GM19240 (cell line): ENCODE data around the gene GMNN.
"Not testable (repeated sequence)": the region's sequence is repeated elsewhere in the genome, so short reads cannot be mapped to it uniquely, and the experiment has no call there.

Experiments
- DNase-seq: peaks from one replicate; pipeline ENCODE4 v3.0.0; 2011; ENCODE audit warnings: low spot score; ENCODE audit not compliant: insufficient read length

Gene GMNN

DNA sequence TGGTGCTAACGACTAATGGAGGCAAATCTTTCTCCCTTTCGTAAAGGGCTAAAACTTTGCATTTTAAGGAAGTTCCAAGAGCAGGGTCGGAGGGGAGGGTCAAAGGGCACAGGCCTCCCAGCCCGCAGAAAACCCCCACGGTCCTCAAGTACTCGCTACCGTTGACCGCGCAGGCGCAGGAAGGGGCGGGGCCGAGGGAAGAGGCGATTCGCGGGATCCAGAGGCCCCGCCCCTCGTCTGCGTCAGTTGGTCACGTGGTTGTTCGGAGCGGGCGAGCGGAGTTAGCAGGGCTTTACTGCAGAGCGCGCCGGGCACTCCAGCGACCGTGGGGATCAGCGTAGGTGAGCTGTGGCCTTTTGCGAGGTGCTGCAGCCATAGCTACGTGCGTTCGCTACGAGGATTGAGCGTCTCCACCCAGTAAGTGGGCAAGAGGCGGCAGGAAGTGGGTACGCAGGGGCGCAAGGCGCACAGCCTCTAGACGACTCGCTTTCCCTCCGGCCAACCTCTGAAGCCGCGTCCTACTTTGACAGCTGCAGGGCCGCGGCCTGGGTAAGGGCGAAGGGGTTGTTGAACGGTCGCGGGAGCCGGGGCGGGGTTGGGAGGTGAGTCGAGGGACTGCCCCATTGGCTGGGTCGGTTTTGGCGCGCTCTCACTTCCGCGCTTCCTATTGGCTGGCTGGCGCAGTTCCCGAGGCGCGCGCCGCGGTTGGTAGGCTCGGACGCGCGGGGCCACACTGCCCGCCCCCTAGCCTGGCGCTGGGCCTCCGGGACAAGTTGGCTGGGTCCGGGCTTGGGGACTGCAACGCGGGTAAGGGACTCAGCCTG, at the start of gene GMNN:
Gene GMNN, plus strand, starts transcription at position 242 of the 824 bp plus-strand sequence. CDS start 2,310 bp downstream, outside the sequence.
- DNase-seq = peak; percentile 82

DNA sequence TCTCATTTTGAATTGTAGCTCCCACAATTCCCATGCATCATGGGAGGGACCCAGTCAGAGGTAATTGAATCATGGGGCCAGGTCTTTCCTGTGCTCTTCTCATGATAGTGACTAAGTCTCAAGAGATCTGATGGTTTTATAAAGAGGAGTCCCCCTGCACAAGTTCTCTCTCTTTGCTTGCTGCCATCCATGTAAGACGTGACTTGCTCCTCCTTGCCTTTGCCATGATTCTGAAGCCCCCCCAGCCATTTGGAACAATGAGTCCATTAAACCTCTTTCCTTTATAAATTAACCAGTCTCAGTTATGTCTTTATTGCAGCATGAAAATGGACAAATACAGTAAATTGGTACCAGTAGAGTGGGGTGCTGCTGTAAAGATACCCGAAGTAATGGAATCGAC, 44.1 kb upstream of the GMNN start:
- DNase-seq = not testable (repeated sequence)

DNA sequence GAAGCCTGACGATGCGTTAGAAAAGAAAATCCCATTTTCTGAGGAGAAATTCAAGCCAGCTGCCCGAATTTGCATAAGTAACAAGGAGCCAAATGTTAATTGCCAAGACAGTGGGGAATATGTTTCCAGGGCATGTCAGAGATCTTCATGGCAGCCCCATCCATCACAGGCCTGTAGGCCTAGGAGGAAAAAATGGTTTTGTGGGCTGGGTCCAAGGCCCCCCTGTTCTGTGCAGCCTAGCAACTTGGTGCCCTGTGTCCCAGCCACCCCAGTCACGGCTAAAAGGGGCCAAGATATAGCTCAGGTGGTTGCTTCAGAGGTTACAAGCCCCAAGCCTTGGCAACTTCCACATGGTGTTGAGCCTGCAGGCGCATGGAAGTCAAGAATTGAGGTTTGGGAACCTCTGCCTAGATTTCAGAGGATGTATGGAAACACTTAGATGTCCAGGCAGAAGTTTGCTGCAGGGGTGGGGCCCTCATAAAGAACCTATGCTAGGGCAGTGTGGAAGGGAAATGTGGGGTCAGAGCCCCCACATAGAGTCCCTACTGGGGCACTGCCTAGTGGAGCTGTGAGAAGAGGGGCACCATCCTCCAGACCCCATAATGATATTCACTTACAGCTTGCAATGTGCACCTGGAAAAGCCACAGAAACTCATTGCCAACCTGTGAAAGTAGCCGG, 43.1 kb upstream of the GMNN start:
- DNase-seq = not testable (repeated sequence)

DNA sequence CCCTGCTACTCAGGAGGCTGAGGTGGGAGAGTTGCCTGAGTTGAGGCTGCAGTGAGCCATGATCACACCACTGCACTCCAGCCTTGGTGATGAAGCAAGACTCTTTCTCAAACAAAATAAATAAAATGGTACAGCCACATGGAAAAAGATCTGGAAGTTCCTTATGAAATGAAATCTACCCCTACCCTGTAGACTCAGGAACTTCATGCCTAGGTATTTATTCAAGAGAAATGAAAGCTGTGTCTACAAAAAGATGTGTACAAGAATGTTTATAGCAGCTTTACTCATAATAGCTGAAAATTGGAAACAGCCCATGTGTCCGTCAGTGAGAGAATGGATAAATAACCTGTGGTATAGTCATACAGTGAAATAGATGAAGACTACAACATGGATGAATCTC, 40.6 kb upstream of the GMNN start:
- DNase-seq = no peak

DNA sequence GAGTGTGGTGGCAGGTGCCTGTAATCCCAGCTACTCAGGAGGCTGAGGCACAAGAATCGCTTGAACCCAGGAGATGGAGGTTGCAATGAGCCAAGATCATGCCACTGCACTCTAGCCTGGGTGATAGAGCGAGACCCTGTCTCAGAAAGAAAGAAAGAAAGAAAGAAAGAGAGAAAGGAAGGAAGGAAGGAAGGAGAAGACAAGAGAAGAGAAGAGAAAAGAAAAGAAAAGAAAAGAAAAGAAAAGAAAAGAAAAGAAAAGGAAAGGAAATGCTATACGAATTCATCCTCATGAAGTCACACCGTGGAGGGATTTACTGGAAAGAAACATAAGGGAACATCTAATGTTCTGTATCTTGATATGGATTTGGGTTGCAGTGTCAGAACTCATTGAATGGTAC, 40.0 kb upstream of the GMNN start:
- not testable (repeated sequence) for DNase-seq

DNA sequence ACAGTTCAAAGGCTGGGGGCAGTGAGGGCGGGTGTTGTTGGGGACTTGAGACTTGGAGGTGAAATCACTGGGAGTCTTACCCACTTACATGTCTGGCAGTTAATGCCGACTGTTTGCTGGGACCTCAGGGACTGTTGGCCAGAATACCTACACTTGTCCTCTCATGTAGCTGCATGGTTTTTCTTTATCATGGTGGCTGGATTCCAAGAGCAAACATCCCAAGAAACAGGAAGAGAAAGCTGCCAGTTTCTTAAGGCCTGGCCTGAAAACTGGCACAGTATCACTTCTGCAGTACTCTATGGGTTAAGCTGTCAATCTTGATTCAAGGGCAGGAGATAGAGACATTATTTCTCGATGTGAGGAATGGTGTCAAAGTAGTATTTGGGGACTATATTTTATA, 36.0 kb upstream of the GMNN start:
- DNase-seq = no peak

DNA sequence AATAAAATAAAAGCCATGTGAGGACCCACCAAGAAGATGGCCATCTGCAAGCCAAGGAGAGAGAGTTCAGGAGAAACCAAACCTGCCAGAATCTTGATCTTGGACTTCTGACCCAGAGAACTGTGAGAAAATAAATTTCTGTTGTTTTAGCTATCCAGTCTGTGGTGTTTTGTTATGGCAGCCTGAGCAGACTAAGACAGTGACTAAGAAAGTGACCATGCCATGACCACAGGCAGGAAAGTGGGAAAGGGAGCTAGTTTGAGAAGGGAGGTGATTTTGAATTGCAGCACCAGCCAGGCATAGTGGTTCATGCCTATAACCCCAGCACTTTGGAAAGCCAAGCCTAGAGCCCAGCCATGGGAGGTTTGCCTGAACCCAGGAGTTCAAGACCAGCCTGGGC, 33.9 kb upstream of the GMNN start:
- DNase-seq = no peak

DNA sequence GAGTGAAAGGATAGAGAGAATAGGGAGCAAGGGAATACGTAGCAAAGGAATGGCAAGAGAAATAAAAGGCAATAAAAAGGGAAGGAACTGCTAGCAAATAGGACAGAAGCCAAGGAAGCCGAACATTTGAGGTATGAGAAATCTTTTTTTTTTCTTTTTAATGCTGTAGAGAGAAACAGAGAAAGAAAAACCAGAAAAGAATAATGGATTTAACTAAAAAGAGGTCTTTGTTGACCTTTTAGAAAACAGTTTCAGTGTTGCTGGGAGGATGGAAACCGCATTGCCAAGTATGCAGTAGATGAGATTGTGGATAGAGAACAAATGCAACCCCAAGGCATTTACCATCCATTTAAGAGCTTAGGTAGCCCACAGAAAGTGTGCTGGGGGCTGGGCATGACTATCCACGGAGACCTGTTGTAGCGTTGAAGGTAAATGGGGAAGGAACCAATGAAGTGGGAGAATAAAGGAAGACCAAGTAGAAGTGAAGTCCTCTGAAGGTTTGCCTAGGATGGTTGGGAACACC, 32.5 kb upstream of the GMNN start:
- DNase-seq = no peak

DNA sequence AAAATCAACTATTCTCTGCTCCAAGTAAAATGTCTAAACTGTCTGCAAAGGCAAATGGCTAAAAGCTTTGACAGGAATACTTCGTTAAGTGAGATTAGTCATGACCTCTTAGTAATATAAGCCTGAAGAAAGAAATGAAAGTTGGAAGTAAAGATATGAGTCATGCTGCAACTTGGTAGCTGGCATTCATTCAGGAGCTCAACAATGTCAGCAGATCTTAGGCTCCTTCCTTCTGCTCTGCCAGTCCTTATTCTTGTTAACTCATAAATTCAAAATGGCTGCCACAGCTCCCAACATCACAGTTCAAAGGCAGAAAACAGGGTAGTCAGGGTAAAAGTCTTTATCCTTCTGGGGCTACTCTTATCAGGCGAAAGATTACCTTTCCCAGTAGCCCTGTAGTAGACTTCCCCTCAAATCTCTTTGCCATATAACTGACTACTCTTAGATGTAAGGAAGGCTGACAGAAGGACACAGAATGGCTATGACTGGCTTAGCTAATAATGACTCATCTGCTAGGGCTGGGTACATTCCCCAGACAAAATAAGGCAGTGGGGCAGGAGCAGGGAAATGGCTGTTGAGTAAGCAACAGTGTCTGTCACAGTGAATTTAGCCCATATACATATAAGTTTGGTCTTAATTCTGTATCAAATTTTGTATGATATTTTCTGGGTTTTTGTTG, 31.3 kb upstream of the GMNN start:
- peak; percentile 41 for DNase-seq

DNA sequence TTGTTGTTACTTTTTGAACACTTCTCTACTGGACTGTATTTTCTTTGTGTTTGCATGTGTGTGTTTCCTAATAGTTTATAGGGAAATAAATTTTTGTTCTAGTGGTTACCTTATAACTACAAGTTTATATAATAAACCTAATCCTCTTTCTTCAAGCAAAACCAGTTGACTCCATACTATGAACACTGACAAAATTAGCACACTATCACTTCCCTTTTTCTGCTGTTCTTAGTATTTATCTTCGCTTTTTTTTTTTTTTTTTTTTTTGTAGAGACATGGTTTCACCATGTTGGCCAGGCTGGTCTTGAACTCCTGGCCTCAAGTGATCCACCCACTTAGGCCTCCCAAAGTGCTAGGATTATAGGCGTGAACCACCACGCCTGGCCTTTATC, 30.8 kb upstream of the GMNN start:
- no peak for DNase-seq

DNA sequence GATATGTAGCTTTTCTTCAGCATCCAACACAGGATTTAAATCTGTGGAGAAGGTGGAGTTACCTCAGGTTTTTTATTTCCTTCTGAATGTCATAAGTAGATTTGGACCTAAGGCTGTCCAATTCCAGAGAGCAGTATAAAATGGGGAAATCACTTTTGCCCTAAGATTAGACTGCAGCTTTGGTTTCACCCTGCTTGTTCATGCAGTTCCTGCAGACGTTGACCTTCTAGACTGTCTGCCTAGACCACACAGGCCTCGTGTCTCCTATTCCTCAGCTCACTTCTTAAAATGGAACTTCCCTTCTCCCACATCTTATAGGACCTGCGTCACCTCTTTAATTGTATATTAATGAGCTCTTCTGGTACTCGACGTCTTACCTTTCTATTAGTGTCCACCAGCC, 29.8 kb upstream of the GMNN start:
- DNase-seq = no peak

DNA sequence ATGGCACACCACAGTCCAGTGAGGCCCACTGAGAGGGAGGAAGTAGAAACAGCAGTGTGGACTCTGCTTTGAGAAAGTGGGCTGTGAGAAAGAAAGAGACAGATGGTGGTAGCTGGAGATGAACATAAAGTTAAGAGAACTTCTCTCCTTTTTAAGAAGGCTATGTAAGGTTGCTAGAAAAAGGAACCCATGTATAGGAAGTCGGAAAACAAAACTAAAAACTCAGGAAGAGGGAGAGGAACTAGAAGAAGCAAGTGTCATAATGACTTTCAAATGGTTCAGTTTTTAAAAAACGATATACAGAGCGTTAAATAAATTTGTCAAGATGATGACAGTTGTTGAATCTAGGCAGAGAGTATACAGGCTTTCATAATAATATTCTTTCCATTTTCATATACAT, 25.4 kb upstream of the GMNN start:
- no peak for DNase-seq

DNA sequence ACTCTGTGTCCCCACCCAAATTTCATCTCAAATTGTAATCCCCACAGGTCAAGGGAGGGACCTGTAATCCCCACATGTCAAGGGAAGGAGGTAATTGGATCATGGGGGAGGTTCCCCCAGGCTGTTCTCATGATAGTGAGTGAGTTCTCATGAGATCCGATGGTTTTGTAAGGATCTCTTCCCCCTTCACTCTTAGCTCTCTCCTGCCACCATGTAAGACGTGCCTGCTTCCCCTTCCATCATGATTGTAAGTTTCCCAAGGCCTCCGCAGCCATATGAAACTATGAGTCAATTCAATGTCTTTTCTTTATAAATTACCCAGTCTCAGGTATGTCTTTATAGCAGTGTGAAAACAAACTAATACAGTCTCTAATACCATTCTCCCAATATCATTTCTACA, 23.9 kb upstream of the GMNN start:
- DNase-seq = not testable (repeated sequence)

DNA sequence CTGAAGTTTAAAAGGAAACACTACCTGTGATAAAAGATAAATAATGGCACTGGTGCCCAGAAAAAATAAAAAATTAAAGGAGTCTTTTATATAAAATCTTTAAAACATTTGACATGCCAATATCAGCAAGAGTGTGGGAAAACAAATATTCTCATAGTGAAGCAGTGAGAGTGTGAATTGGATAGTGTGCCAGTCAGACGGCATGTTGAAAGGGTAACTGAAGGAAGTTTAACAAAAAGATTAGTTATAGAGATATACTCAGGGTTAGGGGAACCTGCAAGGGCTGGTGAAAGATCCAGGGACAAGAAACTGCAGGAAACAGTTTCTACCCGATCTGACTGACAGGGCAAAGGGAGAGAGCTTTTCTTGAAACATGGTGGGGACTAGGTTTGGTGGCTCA, 22.2 kb upstream of the GMNN start:
- no peak for DNase-seq

DNA sequence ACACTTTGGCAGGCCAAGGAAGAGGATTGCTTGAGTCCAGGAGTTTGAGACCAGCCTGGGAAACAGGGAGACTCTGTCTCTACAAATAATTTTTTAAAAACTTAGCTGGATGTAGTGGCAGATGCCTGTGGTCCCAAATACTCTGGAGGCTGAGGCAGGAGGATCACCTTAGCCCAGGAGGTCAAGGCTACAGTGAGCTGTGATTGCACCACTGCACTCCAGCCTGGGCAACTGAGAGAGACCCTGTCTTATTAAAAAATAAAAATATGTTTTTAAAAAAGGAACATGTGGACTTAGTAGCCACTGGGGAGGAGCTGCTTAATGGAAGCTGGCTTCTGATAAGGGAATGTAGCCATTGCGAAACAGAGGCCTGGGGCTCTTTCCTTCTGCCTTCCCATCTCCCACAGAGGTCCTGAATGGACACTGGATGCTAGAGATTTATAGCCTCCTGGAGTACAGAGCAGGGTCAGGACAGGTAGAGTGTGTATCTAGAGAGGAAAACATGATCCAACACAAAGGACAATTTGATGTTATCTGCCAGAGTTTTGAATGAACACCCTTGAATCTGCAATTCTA, 21.7 kb upstream of the GMNN start:
- DNase-seq = no peak

DNA sequence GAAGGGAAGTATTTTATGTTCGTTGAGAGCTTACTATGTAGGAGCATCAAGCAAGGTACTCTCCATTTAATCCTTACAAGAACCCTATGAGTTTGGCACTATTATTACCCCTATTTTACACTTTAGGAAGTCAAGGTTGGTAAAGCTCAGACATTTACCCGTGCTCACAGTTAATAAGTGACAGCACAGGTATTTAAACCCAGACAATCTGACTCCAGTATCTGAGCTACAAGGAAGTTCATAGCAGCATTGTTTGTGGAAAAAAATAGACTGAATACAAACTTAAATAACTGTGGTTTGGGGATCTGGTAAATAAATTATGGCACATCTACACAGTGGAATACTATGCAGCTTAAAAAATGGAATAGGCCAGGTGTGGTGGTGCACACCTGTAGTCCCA, 21.2 kb upstream of the GMNN start:
- no peak for DNase-seq

DNA sequence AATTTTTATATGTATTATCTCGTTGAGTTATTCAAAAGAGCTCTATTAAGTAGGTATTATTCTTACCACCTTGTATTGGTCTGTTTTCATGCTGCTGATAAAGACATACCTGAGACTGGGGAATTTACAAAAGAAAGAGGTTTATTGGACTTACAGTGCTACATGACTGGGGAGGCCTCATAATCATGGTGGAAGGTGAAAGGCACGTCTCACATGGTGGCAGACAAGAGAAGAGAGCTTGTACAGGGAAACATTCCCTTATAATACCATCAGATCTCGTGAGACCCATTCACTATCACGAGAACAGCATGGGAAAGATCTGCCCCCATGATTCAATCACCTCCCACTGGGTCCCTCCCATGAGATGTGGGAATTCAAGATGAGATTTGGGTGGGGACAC, 20.4 kb upstream of the GMNN start:
- not testable (repeated sequence) for DNase-seq

DNA sequence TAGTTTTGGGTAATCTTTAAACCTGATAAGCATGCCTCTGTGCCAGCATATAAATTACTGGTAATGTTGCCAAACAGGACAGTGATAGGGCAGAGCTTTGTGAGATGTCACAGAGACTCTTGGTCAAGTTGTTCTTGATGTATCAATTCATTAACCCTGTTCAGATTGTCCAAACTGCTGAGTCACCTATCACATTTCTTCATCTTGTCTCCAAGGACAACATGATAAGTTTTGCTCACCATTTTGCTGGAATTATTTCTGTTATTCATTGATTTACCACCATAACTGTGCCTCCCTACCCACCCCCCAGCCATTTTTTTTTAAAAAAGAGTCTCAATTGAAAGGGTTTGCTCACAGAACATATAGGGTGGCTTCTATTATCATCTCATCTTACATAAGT, 19.5 kb upstream of the GMNN start:
- DNase-seq = no peak

DNA sequence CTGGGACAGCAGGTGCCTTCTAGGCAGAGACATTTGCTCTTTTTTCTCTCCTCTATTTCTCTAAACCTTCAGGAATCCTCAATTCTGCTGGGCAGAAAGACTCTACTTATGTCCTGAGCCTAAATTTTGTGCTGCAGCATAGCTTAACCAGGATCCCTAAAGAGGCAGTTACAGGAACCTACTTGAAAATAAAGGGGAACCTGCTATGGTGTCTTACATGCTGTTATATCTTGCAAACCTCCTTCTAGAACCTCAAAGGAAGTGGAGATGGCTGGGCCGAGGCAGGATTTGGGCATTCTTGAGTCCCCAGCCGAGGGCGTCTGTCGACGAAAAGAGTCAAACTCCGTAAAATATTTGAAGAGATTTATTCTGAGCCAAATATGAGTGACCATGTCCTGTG, 17.1 kb upstream of the GMNN start:
- DNase-seq = no peak

DNA sequence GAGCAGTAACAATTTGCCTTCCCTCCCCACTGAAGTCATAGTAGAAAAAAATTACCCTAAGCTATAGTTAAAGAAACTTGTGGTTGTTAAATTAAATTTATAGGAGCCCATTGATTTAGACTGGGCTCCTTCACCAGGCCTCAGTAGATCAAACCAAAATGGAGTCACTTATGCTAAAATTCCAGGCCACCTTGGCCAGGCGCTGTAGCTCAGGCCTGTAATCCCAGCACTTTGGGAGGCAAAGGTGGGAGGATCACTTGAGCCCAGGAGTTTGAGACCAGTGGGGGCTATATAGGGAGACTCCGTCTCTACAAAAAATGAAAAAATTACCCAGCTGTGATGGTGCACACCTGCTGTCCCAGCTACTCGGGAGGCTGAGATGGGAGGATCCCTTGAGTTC, 15.0 kb upstream of the GMNN start:
- no peak for DNase-seq

DNA sequence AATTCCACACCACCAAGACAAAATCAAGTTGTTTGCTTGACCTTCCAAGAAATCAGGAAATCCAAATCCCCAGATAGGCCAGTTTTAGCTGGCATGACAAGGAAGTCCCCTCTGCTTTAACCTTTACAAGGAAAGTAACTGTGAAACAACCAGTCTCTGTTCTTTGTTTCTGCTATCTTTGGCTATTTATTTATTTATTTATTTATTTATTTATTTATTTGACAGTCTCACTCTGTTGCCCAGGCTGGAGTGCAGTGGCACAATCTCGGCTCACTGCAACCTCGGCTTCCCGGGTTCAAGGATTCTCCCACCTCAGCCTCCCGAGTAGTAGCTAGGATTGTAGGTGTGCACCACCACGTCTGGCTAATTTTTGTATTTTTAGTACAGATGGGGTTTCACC, 14.5 kb upstream of the GMNN start:
- no peak for DNase-seq
